Thoracic aorta (tissue), 2 donors: ENCODE measurements around the gene MLLT10. TPM values are rescaled to one million over a fixed set of nuclear protein-coding genes. Genes with fewer than 3 reads are reported as not detected.

Source experiments
- ATAC-seq: fragments of 150-250 bp; one replicate; pipeline ENCODE4 v1.8.0; 2017; ENCODE audit warnings: low read depth; ENCODE audit not compliant: insufficient number of reproducible peaks, low FRiP score
- DNase-seq: peaks from one replicate; pipeline ENCODE4 v3.0.0-alpha.2; 2020; ENCODE audit warnings: low spot score
- H3K27ac ChIP-seq, 2 donors: fragments of 200-600 bp; sonication (generic); 1 replicate in 1 of 2; 2 replicates in 1 of 2; pipeline ENCODE4 v1.5.1; 2016; ENCODE audit warnings: mild to moderate bottlenecking in 2 of 2, moderate library complexity in 2 of 2
- H3K27me3 ChIP-seq: fragments of 200-600 bp; sonication (generic); replicated peaks from 2 replicates; pipeline ENCODE4 v1.6.0; 2016; ENCODE audit warnings: mild to moderate bottlenecking; ENCODE audit not compliant: insufficient read depth
- H3K36me3 ChIP-seq: fragments of 200-600 bp; sonication (generic); one replicate; pipeline ENCODE4 v1.5.1; 2016
- H3K4me1 ChIP-seq, 2 donors: fragments of 200-600 bp; sonication (generic); 1 replicate in 1 of 2; 2 replicates in 1 of 2; pipeline versions ENCODE4 v1.5.1 to v1.6.0; 2016; ENCODE audit warnings: low read depth in 2 of 2, mild to moderate bottlenecking in 1 of 2; ENCODE audit not compliant: control insufficient read depth in 1 of 2
- H3K4me3 ChIP-seq: fragments of 200-600 bp; sonication (generic); 2 replicates; pipeline ENCODE4 v1.5.1; 2016; ENCODE audit warnings: mild to moderate bottlenecking
- H3K9me3 ChIP-seq: fragments of 200-600 bp; sonication (generic); 2 replicates; pipeline ENCODE4 v1.5.1; 2016
- total RNA-seq, 2 donors: library from RNA; depleted of rRNA; stranded (reverse); fragments of >200 nt; gene quantifications; one replicate each; pipeline versions ENCODE4 v1.1.0 to v1.2.3, GENCODE V29; 2016
- TF ChIP-seq, protein P1 (sequence below): fragments of 200-600 bp; sonication (generic); IDR thresholded peaks from one replicate; pipeline ENCODE4 v1.5.1; 2019; ENCODE audit warnings: antibody characterized with exemption

Gene MLLT10
- total RNA-seq, 2 donors from 2014 or later: 35.1 to 54.7 TPM

DNA sequence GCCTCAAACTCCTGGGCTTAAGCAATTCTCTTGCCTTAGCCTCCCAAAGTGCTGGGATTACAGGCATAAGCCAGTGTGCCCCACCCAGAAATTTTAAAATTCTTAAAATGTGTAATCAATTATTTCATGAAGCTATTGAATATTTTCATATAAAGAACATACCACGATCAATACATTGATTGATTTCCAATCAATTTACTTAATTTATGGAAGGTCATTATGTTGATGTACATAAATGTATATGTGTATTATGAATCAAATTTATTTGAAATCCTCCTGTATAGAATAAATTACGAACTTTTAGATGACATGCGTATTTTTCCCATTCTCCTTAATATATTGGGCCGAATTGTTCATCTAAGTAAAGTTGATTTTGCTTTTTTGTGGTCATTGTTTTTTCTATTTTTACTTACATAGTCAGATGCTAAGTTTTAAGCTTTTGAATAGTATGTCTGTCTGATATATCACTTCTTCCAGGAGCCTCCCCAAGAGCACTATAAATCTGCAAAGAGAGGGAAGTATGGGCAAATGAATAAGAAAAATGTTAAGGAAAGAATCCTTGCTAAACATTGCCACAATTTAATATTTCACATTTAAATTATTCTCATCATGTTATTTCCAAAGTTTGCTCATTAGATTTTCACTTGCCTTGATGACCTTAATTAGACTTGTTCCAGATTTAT, 43.9 kb upstream of the MLLT10 start:
- Histone ChIP-seq H3K9me3 (no peaks in the 10 kb centered on the region), H3K27ac (no peak overlapping the region), H3K4me1 (no peaks in the 10 kb centered on the region), H3K4me3 (no peak overlapping the region), H3K36me3 (no peaks in the 10 kb centered on the region), H3K27me3 (no peaks in the 10 kb centered on the region)
- TF ChIP-seq, protein P1, sequence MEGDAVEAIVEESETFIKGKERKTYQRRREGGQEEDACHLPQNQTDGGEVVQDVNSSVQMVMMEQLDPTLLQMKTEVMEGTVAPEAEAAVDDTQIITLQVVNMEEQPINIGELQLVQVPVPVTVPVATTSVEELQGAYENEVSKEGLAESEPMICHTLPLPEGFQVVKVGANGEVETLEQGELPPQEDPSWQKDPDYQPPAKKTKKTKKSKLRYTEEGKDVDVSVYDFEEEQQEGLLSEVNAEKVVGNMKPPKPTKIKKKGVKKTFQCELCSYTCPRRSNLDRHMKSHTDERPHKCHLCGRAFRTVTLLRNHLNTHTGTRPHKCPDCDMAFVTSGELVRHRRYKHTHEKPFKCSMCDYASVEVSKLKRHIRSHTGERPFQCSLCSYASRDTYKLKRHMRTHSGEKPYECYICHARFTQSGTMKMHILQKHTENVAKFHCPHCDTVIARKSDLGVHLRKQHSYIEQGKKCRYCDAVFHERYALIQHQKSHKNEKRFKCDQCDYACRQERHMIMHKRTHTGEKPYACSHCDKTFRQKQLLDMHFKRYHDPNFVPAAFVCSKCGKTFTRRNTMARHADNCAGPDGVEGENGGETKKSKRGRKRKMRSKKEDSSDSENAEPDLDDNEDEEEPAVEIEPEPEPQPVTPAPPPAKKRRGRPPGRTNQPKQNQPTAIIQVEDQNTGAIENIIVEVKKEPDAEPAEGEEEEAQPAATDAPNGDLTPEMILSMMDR: no peak
- ATAC-seq: no peak
- no peak for DNase-seq

DNA sequence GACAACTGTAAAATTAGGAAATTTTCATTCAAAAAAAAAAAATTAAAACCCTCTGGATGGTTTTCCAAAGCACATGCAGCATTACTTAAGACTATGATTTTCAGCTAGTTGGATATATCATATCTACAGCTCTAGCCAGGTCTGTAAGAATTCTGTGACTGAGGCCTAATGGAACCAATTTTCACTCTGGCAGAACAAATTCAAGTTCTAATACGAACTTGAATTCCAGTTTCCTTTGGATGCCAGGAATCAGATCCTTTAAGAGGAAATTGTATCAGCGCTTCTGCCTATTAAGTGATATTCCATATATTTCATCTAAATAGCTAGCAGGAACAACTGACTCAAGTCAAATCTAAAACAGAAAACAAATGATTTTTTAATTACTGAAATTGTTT, 43.3 kb upstream of the MLLT10 start:
- no peak for ATAC-seq

DNA sequence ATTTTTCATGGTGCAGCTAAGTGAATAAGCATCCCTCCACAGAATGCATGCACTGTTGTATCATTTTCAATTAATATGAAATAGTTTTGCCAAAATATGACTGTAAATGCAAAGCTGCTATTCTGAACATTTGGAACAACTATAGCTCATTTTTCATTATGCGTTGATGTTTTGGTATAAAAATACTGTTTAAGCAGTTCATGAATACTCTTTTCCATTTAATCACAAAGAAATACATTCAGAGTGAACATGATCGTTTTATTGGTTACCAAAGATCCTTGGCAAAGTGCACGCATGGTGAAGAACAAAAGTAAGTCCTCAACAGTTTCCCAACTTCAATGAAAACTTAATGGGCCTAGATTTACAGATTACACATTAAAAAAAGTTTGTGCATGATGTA, 41.6 kb upstream of the MLLT10 start:
- ATAC-seq: no peak

More for the DNA sequence above, 43.3 kb upstream of the MLLT10 start:
- no peak for DNase-seq
- no peaks in the 10 kb centered on the region for H3K36me3 ChIP-seq
- H3K27me3 ChIP-seq: no peaks in the 10 kb centered on the region
- no peak overlapping the region for H3K4me3 ChIP-seq
- TF ChIP-seq, protein P1: no peak
- no peak overlapping the region for H3K27ac ChIP-seq
- H3K4me1 ChIP-seq: no peaks in the 10 kb centered on the region
- no peaks in the 10 kb centered on the region for H3K9me3 ChIP-seq

DNA sequence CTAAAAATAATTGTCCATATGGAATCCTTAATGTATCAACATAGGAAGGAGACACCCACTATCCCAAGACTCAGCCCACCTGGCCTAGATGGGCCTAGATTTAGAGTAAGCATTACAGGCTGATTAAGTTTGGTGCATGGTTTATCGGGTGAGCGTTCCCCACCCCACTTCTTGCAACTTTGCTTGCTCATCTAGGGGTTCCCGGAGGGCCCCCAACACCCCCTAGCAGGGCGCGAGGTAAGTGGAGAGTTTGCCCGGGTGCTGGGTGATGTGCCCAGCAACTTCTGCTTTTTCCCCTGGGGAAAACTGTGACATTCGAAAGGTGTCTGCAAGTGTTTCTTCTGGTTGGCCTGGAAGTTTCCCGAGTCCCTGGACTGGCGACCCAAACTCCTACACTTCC, 40.2 kb upstream of the MLLT10 start:
- Histone ChIP-seq H3K27me3 (no peaks in the 10 kb centered on the region), H3K27ac (no peak overlapping the region), H3K36me3 (no peaks in the 10 kb centered on the region), H3K9me3 (no peaks in the 10 kb centered on the region), H3K4me3 (peak overlapping the region; percentile 71), H3K4me1 (no peaks in the 10 kb centered on the region)
- DNase-seq: no peak
- ATAC-seq: no peak
- TF ChIP-seq, protein P1: no peak

More for the DNA sequence above, 41.6 kb upstream of the MLLT10 start:
- H3K9me3 ChIP-seq: no peaks in the 10 kb centered on the region
- DNase-seq: no peak
- no peaks in the 10 kb centered on the region for H3K4me1 ChIP-seq
- TF ChIP-seq, protein P1: no peak
- H3K36me3 ChIP-seq: no peaks in the 10 kb centered on the region
- no peak overlapping the region for H3K27ac ChIP-seq
- H3K4me3 ChIP-seq: no peak overlapping the region
- H3K27me3 ChIP-seq: no peaks in the 10 kb centered on the region

DNA sequence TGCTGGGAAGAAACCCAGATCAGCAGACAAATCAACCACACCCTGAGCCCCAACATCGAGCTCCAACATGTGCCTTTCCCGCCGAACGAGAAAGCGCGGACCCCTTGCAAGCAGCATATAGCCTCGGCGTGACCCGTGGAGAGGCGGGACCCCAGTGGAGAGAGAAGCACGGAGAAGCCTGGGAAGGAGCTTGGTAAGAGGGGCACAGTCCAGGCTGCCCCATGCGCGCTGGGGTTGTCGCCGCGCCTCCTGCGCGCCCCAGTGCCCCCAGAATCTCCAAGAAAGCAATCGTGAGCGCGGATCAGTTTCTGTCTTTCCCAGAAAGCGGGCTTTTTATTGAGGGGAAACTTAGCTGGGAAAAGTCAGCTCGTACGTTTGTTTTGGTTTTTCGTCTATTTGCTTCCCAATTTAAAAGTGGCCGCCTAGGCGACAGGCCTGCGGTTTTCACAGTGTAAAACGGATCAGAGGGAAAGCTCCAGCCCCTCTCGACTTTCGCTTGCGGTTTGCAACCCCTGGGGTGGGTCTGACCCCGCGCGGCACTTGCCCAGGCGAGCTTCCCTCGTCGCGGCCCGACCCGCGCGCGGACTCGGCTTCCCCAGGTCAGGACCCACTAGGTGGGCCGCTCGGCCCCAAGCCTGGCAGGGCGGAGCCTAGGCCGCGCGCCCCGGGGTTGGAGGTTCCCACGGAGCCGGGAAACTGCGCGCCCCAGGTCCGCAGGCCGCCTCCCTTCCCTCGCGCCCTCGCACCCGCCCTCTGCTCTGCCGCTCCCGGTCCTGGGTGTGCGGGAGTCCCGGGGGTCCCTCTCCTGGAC, 39.6 kb upstream of the MLLT10 start:
- Histone ChIP-seq H3K27me3 (no peaks in the 10 kb centered on the region), H3K4me1 (no peaks in the 10 kb centered on the region), H3K36me3 (no peaks in the 10 kb centered on the region), H3K4me3 (peak overlapping the region; percentile 71), H3K9me3 (no peaks in the 10 kb centered on the region), H3K27ac (no peak overlapping the region)
- DNase-seq: no peak
- ATAC-seq: no peak
- TF ChIP-seq, protein P1: no peak
